Uterus (tissue), 2 donors: ENCODE measurements around the gene HEXA.

Source experiments
- CTCF ChIP-seq, 4 experiments: fragments of 200-600 bp in 2 of 4; fragments of 450-650 bp in 2 of 4; sonication (generic) in 2 of 4; IDR thresholded peaks; one replicate each; pipeline ENCODE4 v1.5.1; 2016 to 2019; ENCODE audit warnings: antibody characterized with exemption in 4 of 4, mild to moderate bottlenecking in 2 of 4, moderate library complexity in 1 of 4
- POLR2A ChIP-seq, 2 donors: fragments of 450-650 bp; IDR thresholded peaks; one replicate each; pipeline ENCODE4 v1.6.1; 2016; ENCODE audit warnings: antibody characterized with exemption in 2 of 2, mild to moderate bottlenecking in 1 of 2, moderate library complexity in 1 of 2

- TF ChIP-seq CTCF (IDR thresholded peaks at IDR 0.05) (no peak), POLR2A (IDR thresholded peaks at IDR 0.05) (no peak)
Measured at GRCh38 chr15:72369964-72370363, 5.8 kb downstream of the HEXA start.
